ENCODE results near the gene DCTPP1.
A peak's percentile ranks its signal among the peaks of the same experiment; 100 is the strongest.
"Not testable (repeated sequence)": the region's sequence is repeated elsewhere in the genome, so short reads cannot be mapped to it uniquely, and the experiment has no call there.

The DCTPP1 gene

DNA sequence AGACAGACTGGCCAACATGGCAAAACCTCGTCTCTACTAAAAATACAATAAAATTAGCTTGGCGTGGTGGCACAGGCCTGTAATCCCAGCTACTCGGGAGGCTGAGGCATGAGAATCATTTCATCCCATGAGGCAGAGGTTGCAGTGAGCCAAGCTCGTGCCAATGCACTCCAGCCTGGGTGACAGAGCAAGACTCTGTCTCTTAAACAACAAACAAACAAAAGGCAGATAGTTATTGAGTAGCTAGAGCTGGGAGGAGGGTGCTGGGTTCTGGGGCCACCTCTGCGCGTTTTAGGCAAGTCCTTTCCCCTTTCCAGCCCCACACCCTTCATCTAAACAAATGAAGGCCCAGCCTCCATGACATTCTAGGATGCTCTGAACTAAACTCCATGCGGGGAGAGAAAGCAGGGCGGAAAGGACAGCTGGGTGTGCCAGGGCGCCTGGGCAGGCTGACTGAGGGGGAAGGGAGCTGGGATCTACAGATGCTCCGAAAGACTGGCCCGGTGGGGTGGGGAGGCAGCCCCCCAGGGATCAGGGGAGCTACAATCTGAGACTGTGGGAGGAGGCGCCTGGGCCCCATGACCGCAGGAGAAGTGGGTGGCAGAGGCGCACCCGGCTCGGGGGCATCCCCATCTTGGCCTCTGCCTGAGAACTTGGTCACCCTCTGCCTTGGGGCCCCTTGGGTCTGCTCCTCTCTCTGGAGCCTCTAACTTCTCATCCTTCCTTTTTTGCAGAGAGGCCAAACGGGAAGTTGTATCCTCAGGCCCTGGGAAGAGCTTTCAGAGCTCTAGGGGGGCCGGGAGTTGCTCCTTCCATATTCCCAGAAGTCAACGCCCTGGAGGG lies 43.6 kb upstream of the DCTPP1 start:
- TF ChIP-seq, protein P1, sequence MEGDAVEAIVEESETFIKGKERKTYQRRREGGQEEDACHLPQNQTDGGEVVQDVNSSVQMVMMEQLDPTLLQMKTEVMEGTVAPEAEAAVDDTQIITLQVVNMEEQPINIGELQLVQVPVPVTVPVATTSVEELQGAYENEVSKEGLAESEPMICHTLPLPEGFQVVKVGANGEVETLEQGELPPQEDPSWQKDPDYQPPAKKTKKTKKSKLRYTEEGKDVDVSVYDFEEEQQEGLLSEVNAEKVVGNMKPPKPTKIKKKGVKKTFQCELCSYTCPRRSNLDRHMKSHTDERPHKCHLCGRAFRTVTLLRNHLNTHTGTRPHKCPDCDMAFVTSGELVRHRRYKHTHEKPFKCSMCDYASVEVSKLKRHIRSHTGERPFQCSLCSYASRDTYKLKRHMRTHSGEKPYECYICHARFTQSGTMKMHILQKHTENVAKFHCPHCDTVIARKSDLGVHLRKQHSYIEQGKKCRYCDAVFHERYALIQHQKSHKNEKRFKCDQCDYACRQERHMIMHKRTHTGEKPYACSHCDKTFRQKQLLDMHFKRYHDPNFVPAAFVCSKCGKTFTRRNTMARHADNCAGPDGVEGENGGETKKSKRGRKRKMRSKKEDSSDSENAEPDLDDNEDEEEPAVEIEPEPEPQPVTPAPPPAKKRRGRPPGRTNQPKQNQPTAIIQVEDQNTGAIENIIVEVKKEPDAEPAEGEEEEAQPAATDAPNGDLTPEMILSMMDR (IDR thresholded peaks at IDR 0.05) = no peak
- H3K9me3 ChIP-seq = no peaks in the 10 kb centered on the region
- peak overlapping the region; percentile 83 to 97 for H3K4me3 ChIP-seq (ENCODE audit: low read depth in 1 of 2, low read length in 1 of 2)
- H3K4me1 ChIP-seq (ENCODE audit: control insufficient read depth in 1 of 2, insufficient read depth in 1 of 2, low read depth in 1 of 2, low read length in 1 of 2) = peaks cover 65 to 67% of the 10 kb centered on the region in 2 experiments
- H3K27ac ChIP-seq = peak overlapping the region; percentile 94
- H3K36me3 ChIP-seq = peaks cover 40% of the 10 kb centered on the region
- H3K27me3 ChIP-seq = no peaks in the 10 kb centered on the region

DNA sequence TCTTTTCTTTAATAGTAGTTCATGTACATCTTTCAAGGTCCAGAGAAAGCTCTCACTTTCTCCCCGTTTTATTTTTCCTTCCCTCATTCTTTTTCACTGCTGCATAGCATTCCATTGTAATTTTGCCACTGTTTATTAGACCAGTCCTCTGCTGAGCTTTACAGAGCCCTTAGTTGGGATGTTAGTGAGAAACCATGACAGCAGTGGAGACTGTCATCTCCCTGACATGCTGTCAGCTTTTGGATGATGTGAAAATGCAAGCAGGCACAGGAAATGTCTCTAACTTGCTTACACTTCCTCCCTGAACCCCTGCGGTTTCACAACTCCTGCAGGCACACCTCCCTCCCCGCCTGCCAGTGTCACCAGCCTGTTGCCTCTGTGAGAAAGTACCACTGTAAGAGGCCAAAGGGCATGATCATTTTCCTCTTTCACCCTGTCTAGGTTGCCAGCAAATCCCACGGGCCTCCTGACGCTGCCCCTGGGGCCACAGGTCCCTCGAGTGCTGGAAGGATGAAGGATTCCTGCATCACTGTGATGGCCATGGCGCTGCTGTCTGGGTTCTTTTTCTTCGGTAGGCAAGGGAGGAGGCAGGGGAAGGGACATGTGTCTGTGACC lies 42.6 kb upstream of the DCTPP1 start, which contains the start of gene ITGAL:
ITGAL (plus strand) TSS at position 415 of the 615 bp plus-strand sequence; CDS start at position 511, 96 bp downstream.
- H3K9me3 ChIP-seq = no peaks in the 10 kb centered on the region
- H3K27me3 ChIP-seq = no peaks in the 10 kb centered on the region
- H3K27ac ChIP-seq = peak within 1 kb of the TSS; percentile 94
- peaks cover 34% of the 10 kb centered on the region for H3K36me3 ChIP-seq
- TF ChIP-seq, protein P1 (IDR thresholded peaks at IDR 0.05) = peak; percentile 17
- H3K4me1 ChIP-seq (ENCODE audit: control insufficient read depth in 1 of 2, insufficient read depth in 1 of 2, low read depth in 1 of 2, low read length in 1 of 2) = peaks cover 65 to 73% of the 10 kb centered on the region in 2 experiments
- H3K4me3 ChIP-seq (ENCODE audit: low read depth in 1 of 2, low read length in 1 of 2) = peak within 1 kb of the TSS; percentile 83 to 97

- Histone ChIP-seq H3K27me3 (no peaks in the 10 kb centered on the region), H3K9me3 (no peaks in the 10 kb centered on the region), H3K36me3 (peaks cover 16% of the 10 kb centered on the region), H3K4me3 (ENCODE audit: low read depth in 1 of 2, low read length in 1 of 2) (no peak overlapping the region), H3K27ac (peak overlapping the region; percentile 94), H3K4me1 (ENCODE audit: control insufficient read depth in 1 of 2, insufficient read depth in 1 of 2, low read depth in 1 of 2, low read length in 1 of 2) (peaks cover 65 to 73% of the 10 kb centered on the region in 2 experiments)
- TF ChIP-seq, protein P1 (IDR thresholded peaks at IDR 0.05) = no peak
Observed at GRCh38 chr16:30470632-30470995, 40.8 kb upstream of the DCTPP1 start.

GRCh38 chr16:30470170-30470512 lies 40.3 kb upstream of the DCTPP1 start:
- Histone ChIP-seq H3K27ac (peak overlapping the region; percentile 94), H3K4me3 (ENCODE audit: low read depth in 1 of 2, low read length in 1 of 2) (no peak overlapping the region), H3K36me3 (peaks cover 12% of the 10 kb centered on the region), H3K27me3 (no peaks in the 10 kb centered on the region), H3K9me3 (no peaks in the 10 kb centered on the region), H3K4me1 (ENCODE audit: control insufficient read depth in 1 of 2, insufficient read depth in 1 of 2, low read depth in 1 of 2, low read length in 1 of 2) (peaks cover 63 to 70% of the 10 kb centered on the region in 2 experiments)
- TF ChIP-seq, protein P1 (IDR thresholded peaks at IDR 0.05) = no peak

DNA sequence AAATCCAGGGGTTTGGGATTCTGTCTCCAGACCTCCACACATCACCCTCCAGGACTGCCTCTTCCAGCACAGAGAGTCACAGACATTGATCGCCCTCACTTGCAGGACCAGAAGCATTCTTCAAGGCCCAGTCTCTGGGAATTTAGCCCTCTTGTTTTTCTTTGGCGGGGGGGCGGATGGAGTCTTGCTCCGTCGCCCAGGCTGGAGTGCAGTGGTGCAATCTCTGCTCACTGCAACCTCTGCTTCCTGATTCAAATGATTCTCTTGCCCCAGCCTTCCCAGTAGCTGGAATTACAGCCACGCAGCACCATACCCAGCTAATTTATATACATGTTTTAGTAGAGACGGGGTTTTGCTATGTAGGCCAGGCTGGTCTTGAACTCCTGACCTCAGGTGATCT lies 34.2 kb upstream of the DCTPP1 start:
- peaks cover 23 to 31% of the 10 kb centered on the region in 2 experiments for H3K4me1 ChIP-seq (ENCODE audit: control insufficient read depth in 1 of 2, insufficient read depth in 1 of 2, low read depth in 1 of 2, low read length in 1 of 2)
- H3K27ac ChIP-seq = no peak overlapping the region
- no peaks in the 10 kb centered on the region for H3K27me3 ChIP-seq
- H3K4me3 ChIP-seq (ENCODE audit: low read depth in 1 of 2, low read length in 1 of 2) = no peak overlapping the region
- no peaks in the 10 kb centered on the region for H3K9me3 ChIP-seq
- TF ChIP-seq, protein P1 (IDR thresholded peaks at IDR 0.05) = no peak
- no peaks in the 10 kb centered on the region for H3K36me3 ChIP-seq

GRCh38 chr16:30461426-30461825 lies 31.6 kb upstream of the DCTPP1 start:
- Histone ChIP-seq H3K27ac (peak overlapping the region; percentile 37), H3K4me1 (ENCODE audit: control insufficient read depth in 1 of 2, insufficient read depth in 1 of 2, low read depth in 1 of 2, low read length in 1 of 2) (peaks cover 25 to 28% of the 10 kb centered on the region in 2 experiments)
- H3K4me3 ChIP-seq (ENCODE audit: low read depth in 1 of 2, low read length in 1 of 2); H3K27me3 ChIP-seq; H3K9me3 ChIP-seq; H3K36me3 ChIP-seq: not testable (repeated sequence)
